CD4-positive, alpha-beta T cell treated with Interferon alpha-2 for 1 hour (primary cell): ENCODE measurements around the gene IDI2.
A peak's percentile ranks its signal among the peaks of the same experiment; 100 is the strongest.

Source experiments
- DNase-seq, 2 donors: peaks; one replicate each; pipeline ENCODE4 v3.0.0-alpha.2; 2020 to 2022

The IDI2 gene

DNA sequence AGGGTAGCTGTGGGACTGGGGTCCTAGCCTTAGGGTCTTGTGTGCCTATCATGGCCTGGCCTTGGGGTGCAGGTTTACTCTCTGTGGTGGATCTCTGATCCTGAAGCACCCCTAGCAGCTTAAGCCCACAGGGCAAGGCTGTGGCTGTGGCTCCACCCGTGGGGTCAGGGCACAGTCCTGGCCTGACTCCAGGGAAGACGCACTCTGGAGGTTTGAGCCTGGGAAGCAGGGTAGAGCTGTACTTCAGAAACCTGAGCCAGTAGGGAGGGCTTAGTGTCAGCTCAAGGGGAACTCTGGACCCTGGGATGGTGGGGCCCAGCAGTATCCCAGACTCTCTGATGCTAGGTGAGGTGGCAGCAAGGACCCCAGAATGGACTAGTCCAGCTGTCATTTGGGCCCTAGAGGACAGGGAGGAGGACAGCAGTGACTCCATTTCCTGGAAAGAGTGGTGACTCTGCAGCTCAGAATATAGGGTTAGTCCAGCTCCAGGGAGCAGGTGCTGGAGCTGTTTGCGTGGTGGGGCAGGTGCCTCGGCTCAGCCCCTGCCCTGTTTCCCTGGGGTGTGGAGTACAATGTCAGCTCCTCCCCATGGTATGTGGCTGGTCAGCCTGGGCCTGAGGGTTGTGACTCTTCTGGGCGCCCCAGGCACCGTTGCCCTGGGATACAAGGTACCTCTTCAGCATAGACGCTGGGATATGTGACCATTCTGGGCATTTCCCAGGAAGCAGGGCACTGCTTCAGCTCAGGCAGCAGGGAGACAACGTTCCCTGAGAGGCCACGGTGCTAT lies 21.6 kb downstream of the IDI2 start:
- DNase-seq, result no peak

DNA sequence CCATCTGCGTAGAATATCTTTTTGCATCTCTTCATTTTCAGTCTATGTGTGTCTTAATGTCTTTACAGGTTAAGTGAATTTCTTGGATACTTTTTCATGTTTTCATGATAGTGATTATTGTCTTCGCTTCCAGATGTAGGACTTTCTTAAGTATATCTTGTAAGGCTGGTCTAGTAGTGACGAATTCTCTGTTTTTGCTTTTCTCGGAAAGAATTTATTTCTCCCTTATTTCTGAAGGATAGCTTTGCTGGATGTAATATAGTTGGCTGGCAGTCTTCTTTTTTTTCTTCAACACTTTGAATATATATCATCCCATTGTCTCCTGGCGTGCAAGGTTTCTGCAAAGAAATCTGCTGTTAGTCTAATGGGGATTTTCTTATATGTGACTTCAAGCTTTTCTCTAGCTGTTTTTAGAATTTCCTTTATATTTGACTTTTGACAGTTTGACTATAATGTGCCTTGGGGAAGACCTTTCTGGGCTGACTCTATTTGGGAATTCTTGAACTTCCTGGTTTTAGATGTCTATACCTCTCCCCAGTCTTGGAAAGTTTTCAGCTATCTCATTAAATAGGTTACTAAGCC lies 23.1 kb downstream of the IDI2 start:
- DNase-seq, result no peak

DNA sequence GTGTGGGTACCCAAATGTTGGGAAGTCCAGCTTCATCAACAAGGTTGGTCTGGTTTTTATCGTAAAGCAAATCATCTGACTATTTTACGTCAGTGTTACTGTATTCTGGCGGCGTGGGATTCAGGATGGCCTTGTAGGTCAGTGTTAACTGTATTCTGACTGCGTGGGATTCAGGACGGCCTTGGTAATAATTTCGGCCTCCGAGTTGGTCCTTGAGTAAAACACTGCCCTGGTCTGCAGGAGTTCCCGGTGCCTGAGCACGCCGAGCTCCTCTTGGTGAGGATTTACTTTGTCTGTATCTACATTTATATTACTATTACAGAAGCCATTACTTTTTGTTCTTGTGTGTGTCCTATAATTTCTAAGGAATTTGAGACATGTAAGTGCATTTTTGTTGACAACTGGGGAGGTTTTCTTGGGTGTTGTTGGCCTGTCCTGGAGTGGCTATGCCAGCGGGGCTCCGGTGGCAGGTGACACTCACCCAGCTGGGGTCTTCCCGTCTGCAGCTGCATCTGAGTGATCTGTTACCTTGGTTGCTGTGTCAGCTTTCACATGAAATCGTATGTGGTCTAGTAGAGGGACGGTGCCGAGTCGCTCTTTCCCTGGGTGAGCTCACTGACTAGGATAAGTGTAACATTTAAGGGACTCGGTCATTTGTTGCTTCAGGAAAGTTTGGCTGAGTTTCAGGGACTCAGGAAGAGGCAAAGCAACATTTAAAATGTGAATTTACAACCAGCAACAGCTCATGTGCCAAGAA lies 28.2 kb downstream of the IDI2 start:
- no peak for DNase-seq

DNA sequence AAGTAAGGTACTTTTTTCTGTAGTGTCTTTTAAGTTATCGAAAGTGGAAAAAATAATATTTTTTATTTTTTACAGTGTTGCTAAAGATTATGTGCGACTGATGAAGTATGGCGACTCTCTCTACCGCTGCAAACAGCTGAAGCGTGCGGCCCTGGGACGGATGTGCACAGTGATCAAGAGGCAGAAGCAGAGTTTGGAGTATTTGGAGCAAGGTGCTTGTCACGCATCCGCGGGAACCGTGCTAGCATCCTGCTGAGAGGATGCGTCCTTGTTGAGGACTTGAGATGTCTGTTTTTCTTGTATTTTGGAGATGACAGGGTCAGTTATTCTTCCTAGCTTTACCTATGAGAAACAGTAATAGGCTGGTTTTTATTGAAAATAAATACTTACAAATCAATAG lies 29.6 kb downstream of the IDI2 start:
- DNase-seq, result no peak

DNA sequence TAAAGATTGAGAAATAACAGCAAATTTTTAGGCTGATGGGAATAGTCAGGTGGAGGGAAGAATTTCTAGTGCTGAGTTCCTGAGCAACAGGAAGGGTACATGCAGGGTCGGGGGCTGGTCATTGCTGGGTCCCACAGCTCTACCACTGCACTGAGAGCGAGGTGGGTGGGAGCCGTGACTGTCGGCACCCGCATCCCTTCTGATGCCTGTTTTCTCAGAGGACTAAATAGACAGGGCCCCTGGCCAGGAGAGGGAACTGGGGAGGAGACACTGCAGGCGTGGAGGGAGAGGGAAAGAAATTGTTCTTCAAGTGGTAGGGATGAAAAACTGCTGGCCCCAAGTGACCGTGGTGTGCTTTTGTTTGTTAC lies 30.1 kb downstream of the IDI2 start:
- no peak for DNase-seq

DNA sequence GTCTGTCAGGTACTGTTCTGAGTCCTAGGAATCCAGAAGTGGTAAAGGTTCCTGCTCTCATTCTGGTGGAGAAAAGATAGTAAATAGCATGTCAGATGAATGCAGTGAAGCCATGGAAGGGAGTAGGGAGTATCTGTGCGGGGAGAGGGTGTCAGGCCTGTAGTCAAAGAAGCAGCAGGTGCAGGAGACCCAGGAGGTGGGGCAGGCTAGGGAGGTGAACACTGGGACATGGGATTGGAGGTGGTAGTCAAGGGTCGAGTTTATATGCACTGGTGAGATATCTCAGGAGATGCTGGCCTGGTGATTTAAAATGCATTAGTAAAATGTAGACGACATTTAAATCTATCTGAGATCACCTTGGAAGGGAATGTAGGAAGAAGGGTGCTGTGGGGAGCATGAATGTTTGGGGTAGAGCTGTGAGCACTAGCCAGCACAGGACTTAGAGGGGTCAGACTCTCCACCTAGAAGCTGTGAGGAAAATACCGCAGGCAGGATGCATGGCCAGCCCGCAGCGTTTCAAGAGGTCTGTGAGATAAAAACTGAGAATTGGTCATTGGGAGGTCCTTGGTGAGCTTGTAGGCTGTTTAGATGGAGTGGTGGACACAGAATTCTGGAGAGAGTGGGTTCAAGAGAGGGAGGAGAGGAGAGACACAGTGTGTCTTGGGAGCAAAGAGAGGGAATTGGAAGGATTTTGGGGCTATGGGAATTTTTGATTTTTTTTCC lies 30.7 kb downstream of the IDI2 start:
- no peak for DNase-seq

DNA sequence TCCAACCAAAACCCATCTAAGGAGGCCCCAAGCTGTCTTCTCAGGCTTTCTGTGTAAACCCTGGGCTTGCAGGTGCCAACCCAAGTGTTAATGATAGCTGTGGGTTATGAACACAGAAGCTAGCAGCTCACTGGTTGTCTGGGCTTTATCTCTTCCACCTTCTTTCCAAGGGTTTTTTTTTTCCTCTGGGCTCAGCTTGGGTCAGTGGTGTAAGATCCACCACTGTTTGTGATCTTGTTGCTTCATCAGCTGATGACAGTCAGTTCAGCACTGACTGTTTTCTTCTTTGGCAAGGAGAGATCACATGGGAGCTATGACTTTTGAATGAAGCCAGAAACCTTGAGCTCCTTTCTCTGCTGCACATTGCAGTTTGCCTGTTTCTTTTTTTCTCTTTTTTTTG lies 32.8 kb downstream of the IDI2 start:
- DNase-seq, result no peak

DNA sequence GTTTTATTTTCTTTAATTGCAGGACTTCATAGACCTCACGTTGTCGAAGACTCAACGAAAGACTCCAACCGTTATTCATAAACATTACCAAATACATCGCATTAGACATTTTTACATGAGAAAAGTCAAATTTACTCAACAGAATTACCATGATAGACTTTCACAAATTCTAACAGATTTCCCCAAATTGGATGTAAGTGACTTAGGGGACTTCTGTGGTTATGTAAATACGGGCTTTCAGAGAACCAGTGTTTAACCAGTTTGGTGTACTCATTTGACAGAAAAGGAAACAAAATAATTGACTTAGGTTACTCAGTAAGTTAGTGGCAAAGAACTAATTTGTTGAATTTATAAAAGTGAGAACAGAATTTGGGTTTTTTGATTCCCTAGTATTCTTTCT lies 33.2 kb downstream of the IDI2 start:
- DNase-seq, result no peak

DNA sequence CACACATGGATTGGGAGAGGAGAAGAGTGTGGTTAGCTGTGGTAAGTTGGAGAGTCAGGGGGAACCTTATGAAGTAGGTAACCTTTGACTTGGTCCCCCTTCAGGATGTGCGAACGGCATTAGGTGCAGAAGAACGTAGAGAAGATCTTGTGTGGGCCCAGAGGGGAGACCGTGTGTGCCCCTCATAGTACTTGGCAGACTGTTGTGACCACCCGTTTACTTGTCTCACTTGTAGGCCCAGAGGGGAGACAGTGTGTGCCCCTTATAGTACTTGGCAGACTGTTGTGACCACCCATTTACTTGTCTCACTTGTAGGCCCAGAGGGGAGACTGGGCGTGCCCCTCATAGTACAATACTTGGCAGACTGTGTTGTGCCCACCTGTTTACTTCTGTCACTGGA lies 34.9 kb downstream of the IDI2 start:
- no peak for DNase-seq

DNA sequence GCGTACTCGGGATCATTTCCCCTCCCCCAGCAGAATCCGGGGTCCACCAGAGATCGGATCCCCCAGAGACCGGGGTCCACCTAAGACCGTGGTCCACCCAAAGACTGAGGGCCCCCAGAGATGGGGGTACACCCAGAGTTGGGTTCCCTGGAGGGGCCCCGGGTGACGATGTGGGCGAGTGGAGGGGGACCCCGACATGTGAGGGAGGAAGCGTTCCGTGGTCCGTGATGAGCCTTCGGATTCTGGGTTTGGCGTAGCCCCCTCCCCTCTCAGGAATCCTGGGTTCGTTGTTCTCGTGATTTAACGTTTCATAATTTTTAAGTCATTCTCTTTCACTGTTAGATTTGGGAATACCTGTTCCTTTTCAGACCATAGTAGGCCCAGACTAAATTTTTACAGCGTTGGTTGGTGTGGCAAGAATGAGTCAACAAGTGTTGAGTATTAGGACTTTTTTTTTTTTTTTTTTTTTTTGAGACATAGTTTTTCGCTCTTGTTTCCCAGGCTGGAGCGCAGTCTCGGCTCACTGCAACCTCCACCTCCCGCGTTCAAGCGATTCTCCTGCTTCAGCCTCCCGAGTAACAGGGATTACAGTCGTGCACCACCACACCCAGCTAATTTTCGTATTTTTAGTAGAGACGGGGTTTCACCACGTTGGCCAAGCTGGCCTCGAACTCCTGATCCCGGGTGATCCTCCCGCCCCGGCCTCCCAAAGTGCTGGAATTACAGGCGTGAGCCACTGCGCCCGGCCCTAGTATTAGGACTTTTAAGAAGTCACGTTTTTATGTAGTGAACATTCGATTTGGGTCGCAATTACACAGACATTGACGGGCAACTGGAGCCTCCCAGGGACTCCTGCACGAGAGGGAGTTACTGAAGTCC lies 36.8 kb downstream of the IDI2 start:
- no peak for DNase-seq

DNA sequence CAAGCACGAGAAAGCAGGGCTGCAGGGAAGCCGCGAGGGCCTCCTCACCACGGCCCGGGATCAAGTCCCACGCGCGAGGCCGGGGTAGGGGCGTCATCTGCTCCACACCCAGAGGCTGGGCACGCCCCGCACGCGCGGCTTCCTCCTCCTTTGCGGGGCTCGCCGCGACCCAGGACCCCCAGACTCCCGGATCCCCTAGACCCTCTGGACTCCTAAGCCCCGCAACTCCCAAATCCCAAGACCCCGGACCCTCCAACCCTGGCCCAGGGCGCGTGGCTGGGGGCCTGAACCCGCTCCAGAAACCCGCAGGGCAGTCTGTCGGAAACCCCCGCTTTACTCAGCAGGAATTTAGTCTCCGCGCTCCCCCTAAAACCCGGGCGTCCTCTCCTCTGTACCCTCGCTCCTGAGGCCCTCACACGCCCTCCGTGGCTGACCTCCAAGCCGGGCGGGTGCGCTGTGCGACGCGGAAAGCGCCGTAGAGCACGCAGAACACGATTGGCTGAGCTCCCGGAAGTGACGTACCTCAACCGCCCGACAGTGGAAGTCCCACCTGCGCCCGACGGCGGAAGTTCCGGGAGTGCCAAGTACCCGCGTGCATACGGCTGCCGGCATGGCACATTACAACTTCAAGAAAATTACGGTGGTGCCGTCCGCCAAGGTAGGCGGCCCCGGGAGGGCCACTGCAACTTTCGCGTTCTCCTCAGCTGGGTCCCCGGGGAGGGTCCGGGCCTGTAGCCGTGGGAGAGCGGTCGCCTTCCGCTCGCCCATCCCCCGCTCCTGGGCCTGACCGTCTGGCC lies 37.6 kb downstream of the IDI2 start, which contains the start of gene GTPBP4:
Gene GTPBP4, plus strand, starts transcription at position 565 of the 797 bp plus-strand sequence. Its CDS starts 46 bp downstream, at position 611.
- peak; percentile 96 to 97 for DNase-seq

DNA sequence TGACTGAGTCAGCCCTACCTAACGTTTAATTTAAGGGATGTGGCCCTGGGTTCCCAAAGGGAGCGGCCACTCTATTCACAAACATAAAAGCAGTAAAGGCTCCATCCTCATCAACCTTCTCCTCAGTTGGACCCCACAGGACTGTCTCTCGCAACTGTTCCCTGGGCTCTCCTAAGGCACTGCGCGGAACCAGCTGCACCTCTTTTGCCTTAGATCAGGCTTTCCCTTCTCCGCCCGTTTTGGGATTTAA lies 38.1 kb downstream of the IDI2 start:
- DNase-seq, result no peak

DNA sequence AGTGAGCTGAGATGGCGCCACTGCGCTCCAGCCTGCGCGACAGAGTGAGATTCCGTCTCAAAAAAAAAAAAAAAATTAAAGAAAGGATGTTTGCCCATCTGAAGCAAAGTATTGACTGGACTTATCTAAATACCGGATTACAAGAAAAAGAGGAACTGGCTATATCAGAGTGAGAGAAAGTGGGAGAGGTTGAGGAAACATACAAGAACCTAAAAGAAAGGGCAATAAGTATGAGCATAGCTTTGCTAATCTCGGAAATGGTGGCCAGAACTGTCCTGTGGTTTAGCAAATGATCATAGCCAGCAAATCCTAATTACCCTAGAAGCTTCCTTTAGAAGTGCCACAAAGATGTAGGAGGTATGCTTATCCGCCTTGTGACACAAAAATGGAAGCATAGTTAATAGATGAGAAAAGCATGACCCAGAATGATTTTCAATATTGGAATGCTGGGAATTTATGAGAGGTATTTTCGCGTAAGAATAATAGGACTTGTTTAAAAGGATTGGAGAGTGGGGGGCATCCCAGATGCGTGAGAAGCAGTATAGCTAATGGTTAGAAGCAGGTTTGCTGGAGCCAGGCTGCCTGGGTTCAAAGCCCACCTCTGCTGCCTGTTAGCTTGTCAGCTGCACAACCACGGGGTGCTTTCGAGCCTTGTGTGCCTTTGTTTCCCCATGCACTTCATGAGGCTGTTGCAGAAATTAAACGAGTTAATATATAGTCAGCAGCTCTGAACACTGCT lies 38.6 kb downstream of the IDI2 start:
- DNase-seq, result no peak

DNA sequence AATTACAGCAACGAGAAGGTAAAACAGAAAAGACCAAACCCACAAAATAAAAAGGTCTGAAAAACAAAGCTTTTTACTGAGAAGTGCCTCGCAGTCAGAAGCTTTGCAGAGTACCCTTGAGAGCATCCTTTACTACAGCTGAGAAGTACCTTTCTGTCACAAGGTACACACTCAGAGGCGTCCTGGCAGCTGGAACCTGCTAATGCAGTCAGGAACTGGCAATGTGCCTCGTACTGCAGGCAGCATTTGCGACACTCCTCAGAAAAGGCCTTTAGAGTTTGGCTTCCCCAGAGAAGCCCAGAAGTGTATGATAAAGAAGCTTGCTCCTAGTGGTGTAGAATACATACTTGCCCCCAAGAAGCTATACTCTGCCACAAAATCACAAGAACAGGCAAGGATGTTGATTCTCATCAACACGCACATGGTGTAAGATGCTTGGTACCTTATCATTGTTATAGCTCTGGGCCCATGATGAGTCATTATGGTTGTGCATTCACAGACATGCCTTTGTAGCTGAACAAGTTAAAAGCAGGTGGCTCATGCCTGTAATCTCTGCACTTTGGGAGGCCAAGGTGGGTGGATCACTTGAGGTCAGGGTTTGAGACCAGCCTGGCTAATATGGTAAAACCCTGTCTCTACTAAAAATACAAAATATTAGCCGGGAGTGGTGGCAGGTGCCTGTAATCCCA lies 39.4 kb downstream of the IDI2 start:
- DNase-seq, result no peak

DNA sequence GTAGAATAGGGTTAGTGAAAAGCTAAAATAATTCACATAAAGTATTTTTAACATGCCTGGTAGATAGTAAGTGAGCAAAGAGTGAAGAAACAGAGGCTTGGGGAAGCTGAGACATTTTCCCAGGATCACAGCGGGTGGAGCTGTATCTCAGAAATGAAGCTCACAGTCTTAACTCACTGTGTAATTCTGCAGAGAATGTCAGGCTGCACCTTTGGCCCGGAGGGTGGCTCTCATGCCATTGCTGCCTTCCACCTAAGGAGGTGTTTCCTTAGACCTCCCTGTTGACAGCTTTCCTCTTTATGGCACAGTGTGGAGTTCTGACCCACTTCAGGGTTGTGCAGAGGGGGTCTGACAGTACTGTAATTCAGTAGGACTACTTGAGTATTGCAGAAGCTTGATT lies 40.3 kb downstream of the IDI2 start:
- no peak for DNase-seq

DNA sequence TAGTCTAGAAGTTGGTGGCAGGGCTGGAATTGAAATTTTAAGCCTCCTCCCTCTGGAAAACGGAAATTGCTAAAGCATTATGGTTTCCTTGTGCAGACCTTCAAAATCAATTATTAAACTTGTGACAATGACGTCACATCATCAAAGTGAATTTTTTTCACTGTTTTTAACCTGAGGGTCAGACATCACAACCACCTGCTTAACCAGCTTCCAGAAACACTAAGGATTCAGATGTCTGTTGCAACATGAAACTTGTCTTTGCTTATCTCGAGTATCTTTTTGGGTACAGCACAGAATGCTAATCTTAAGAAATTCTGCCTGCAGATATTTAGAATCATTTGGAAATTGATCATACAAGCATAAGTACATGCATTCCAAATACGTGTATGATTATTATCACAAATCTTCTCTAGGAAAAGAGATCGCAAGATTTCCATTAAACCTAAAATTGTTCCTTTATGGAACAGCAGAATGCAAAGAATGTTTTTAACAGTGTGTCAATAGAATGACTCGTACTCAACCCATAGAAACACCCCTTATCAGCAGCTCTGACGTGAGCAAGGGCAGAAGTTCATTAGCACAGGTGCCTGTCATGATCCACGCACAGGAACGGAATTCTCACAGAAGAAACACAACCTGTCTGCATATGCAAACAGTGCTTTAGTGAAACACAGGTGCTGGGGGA lies 41.5 kb downstream of the IDI2 start:
- DNase-seq, result no peak

DNA sequence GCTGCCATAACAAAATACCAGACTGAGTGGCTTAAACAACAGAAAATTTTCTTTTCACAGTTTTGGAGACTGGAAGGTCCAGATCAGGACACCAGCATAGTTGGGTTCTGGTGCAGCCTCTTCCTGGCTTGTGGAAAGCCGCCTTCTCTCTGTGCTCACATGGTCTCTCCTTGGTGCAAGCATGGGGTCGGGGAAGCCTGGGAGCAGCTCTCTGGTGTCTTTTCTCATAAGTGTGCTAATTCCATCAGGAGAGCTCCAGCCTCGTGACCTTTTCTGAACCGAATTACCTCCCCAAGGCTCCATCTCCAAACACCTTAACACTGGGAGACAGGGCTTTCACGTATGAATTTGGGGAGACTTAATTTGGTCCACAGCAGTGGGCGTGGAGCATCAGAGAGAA lies 42.3 kb downstream of the IDI2 start:
- no peak for DNase-seq

DNA sequence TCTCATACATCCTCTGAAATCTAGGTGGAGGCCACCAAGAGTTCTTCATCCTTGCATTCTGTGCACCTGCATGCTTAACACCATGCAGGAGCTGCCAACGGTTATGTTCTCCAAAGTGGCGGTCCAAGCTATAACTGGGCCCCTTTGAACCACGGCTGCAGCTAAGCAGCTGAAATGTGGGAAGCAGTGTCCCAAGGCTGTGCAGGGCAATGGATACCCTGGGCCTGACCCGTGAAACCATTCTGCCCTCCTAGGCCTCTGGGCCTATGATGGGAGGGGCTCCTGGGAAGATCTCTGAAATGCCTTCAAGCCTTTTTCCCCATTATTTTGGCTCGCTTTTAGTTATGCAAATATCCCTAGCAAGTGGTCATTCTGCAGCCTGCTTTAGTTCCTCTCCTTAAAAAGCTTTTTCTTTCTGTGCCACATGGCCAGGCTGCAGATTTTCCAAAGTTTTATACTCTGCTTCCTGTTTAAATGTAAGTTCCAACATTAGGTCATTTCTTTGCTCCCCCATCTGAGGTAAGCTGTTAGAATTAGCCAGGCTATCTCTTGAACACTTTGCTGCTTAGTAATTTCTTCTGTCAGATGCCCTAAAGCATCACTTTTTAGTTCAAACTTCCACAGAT lies 45.1 kb downstream of the IDI2 start:
- no peak for DNase-seq

DNA sequence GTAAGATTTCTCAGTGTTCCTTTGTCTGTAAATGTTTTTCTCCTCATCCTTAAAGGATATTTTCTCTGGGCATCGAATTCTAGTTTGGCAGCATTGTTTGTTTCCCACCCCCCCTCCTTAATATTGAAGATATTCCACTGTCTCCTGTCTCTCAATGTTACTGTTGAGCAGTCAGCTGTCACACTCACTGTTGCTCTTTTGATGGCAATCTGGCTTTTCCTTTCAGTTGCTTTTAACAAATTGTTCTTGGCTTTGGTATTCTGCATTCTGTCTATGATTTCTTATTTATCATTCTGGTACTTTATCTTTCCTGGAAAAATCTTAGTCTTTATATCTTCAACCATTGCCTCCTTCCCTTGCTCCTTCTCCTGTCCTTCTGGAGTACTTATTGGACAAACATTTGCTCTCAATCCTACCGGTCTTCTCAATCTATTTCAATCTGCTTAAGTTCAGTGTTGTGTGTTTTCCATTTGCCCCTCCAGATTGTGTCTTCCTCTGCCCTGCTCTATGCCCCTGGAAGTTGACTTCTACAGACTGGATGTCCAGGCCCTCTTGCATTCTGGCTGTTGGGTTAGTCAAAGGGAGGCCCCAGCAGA lies 46.7 kb downstream of the IDI2 start:
- no peak for DNase-seq
